ENCODE measurements around the gene CHCHD3.

CHCHD3 gene

GRCh38 chr7:133059263-133059662 lies 22.6 kb downstream of the CHCHD3 start:
- H3K27ac ChIP-seq, result no peak overlapping the region
- intact Hi-C loops (cut with DNase I; ENCODE audit: low total_unique reads), result no loop called here
- peaks cover 0 to 14% (median 3%) of the 10 kb centered on the region in 4 donors for H3K4me1 ChIP-seq
- H3K36me3 ChIP-seq, result no peaks in the 10 kb centered on the region
- TF ChIP-seq CTCF (IDR thresholded peaks at IDR 0.05), result no peak
- DNase-seq, result no peak
- no peaks in the 10 kb centered on the region for H3K27me3 ChIP-seq
- no peaks in the 10 kb centered on the region for H3K9me3 ChIP-seq
- no peak overlapping the region for H3K4me3 ChIP-seq

- Histone ChIP-seq H3K9me3 (no peaks in the 10 kb centered on the region), H3K27me3 (no peaks in the 10 kb centered on the region), H3K4me3 (no peak overlapping the region), H3K27ac (no peak overlapping the region), H3K4me1 (peaks cover 0 to 36% (median 27%) of the 10 kb centered on the region in 4 donors), H3K36me3 (no peaks in the 10 kb centered on the region)
- no peak for TF ChIP-seq CTCF (IDR thresholded peaks at IDR 0.05)
- no peak for DNase-seq
- intact Hi-C loops (cut with DNase I; ENCODE audit: low total_unique reads), result no loop called here
These were observed 25.3 kb downstream of the CHCHD3 start for GRCh38 chr7:133056370-133057238.

GRCh38 chr7:133054162-133054840 lies 27.6 kb downstream of the CHCHD3 start:
- H3K4me1 ChIP-seq, result peaks cover 0 to 50% (median 38%) of the 10 kb centered on the region in 4 donors
- no peak for TF ChIP-seq CTCF (IDR thresholded peaks at IDR 0.05)
- no peaks in the 10 kb centered on the region for H3K9me3 ChIP-seq
- H3K27ac ChIP-seq, result peak overlapping the region; percentile 72 to 73
- intact Hi-C loops (cut with DNase I; ENCODE audit: low total_unique reads), result no loop called here
- H3K4me3 ChIP-seq, result no peak overlapping the region
- no peak for DNase-seq
- no peaks in the 10 kb centered on the region for H3K36me3 ChIP-seq
- no peaks in the 10 kb centered on the region for H3K27me3 ChIP-seq

GRCh38 chr7:133053321-133053891 lies 28.5 kb downstream of the CHCHD3 start:
- DNase-seq, result peak; percentile 65 to 70
- no peak for TF ChIP-seq CTCF (IDR thresholded peaks at IDR 0.05)
- H3K9me3 ChIP-seq, result no peaks in the 10 kb centered on the region
- H3K27ac ChIP-seq, result peak overlapping the region; percentile 72 to 73
- H3K4me1 ChIP-seq, result peaks cover 0 to 50% (median 38%) of the 10 kb centered on the region in 4 donors
- H3K36me3 ChIP-seq, result no peaks in the 10 kb centered on the region
- no peaks in the 10 kb centered on the region for H3K27me3 ChIP-seq
- intact Hi-C loops (cut with DNase I; ENCODE audit: low total_unique reads), result no loop called here
- peak overlapping the region; percentile 12 to 15 for H3K4me3 ChIP-seq

GRCh38 chr7:133052826-133053225 lies 29.1 kb downstream of the CHCHD3 start:
- no peaks in the 10 kb centered on the region for H3K27me3 ChIP-seq
- DNase-seq, result no peak
- TF ChIP-seq CTCF (IDR thresholded peaks at IDR 0.05), result no peak
- peaks cover 0 to 50% (median 38%) of the 10 kb centered on the region in 4 donors for H3K4me1 ChIP-seq
- peak overlapping the region; percentile 12 to 15 for H3K4me3 ChIP-seq
- intact Hi-C loops (cut with DNase I; ENCODE audit: low total_unique reads), result no loop called here
- no peaks in the 10 kb centered on the region for H3K36me3 ChIP-seq
- H3K27ac ChIP-seq, result peak overlapping the region; percentile 72 to 73
- no peaks in the 10 kb centered on the region for H3K9me3 ChIP-seq
